Measurements from ENCODE around the gene DCAF10.
"Not testable (repeated sequence)": the region's sequence is repeated elsewhere in the genome, so short reads cannot be mapped to it uniquely, and the experiment has no call there.

DCAF10 gene

GRCh38 chr9:37800631-37801286 lies at the start of gene DCAF10:
TSS of gene DCAF10 (plus strand) at chr9:37800797. CDS start at chr9:37800867, 70 bp downstream.
- DNase-seq = no peak

- no peak for DNase-seq
Measured at GRCh38 chr9:37751186-37751585, 49.4 kb upstream of the DCAF10 start.

GRCh38 chr9:37751704-37752103 lies 48.9 kb upstream of the DCAF10 start:
- DNase-seq = not testable (repeated sequence)

GRCh38 chr9:37752112-37752511 lies 48.5 kb upstream of the DCAF10 start:
- not testable (repeated sequence) for DNase-seq

DNA sequence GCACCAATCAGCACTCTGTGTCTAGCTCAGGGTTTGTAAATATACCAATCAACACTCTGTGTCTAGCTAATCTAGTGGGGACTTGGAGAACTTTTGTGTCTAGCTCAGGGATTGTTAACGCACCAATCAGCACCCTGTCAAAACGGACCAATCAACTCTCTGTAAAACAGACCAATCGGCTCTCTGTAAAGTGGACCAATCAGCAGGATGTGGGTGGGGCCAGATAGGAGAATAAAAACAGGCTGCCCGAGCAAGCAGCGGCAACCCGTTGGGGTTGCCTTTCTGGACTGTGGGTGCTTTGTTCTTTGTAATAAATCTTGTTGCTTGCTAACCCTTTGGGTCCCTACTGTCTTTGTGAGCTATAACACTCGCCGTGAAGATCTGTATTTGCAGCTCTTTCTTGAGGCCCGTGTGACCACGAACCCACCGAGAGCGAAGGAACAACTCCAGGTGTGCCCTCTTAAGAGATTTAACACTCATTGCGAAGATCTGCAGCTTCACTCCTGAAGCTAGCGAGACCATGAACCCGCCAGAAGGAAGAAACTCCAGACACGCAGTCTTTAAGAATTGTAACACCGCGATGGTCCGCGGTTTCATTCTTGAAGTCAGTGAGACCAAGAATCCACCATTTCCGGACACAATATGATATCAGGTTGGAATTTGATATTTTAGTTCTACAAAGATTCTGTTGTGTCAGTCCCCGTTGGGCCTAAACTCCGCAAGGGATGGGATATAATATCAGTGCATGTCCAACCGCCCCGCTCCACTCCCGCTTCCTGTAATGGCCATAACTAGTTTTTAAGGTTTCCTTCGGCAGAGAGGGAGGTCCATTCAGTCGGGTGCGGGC lies 47.7 kb upstream of the DCAF10 start:
- no peak for DNase-seq

DNA sequence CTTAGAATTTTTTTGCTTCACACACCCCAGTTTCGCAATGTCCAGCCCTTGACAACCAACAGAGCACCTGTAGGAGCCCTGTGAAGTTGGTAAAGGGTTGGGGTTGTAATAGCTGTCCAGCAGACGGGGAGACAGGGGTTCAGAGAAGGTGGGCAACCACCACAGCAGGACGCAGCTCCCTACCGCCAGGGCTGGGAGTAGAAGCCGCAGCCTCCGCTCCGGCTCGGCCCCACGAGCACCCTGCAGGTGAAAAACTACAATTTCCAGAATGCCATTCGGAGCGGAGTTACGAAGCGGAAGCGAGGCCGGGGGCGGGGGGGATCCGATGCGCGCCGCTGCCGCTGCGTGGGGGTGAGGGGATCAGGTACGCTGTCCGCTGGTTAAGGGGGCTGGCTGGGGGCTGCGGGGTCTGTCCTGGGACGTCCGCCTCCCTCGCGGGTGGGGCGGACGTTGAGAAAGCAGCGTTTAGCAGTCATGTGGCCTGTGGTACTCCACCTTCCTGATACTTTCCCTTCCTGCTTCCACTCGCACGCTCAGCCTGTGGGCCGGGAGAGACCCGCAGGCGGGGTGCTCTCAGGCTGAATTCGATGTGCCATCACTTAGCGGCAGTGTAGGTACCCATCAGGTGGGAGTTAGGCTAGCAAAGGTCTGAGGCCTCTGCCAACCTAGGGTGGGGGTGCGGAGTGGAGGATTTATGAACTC lies 47.0 kb upstream of the DCAF10 start, which contains the start of gene TRMT10B:
Gene TRMT10B (plus strand): TSS at position 317 of the 702 bp plus-strand sequence. CDS start 8,127 bp downstream, outside the sequence.
- no peak for DNase-seq

- no peak for DNase-seq
Measured at GRCh38 chr9:37758747-37759146, 41.9 kb upstream of the DCAF10 start.

GRCh38 chr9:37760416-37761161 lies 40.0 kb upstream of the DCAF10 start:
- no peak for DNase-seq

- DNase-seq = no peak
Measured at GRCh38 chr9:37761511-37761910, 39.1 kb upstream of the DCAF10 start.

DNA sequence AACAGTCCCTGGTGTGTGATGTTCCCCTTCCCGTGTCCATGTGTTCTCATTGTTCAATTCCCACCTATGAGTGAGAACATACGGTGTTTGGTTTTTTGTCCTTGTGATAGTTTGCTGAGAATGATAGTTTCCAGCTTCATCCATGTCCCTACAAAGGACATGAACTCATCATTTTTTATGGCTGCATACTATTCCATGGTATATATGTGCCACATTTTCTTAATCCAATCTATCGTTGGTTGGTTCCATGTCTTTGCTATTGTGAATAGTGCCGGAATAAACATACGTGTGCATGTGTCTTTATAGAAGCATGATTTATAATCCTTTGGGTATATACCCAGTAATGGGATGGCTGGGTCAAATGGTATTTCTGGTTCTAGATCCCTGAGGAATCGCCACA lies 35.3 kb upstream of the DCAF10 start:
- DNase-seq = not testable (repeated sequence)

- no peak for DNase-seq
Measured at GRCh38 chr9:37769306-37769705, 31.3 kb upstream of the DCAF10 start.

GRCh38 chr9:37769995-37770394 lies 30.6 kb upstream of the DCAF10 start:
- DNase-seq = no peak

DNA sequence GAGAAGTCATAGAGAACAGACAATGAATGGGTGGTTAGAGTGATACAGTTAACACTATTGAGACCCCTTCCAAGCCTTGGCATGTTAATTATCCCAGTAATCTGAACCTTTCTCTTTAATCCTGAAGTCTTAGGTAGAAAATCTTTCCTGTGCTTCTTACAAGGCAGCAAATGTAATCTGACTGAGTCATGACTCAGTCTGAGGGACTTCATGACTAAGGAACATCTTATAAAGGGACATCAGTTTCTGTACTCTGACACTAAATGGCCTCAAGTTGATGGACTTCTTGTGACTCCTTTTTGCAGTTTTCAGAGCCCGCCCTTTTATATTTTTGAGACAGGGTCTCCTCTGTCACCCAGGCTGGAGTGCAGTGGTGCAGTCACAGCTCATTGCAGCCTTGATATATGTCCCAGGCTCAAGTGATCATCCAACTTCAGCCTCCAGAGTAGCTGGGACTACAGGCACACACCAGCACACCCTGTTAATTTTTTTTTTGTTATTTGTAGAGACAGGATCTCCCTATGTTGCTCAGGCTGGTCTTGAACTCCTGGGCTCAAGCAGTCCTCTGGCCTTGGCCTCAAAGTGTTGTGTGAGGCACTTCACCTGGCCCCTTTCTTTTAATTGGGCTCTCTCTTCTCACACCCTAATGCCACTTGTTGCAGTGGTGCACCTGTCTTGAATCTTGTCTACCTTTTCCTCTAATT lies 25.2 kb upstream of the DCAF10 start:
- no peak for DNase-seq

GRCh38 chr9:37776328-37776727 lies 24.3 kb upstream of the DCAF10 start:
- no peak for DNase-seq

DNA sequence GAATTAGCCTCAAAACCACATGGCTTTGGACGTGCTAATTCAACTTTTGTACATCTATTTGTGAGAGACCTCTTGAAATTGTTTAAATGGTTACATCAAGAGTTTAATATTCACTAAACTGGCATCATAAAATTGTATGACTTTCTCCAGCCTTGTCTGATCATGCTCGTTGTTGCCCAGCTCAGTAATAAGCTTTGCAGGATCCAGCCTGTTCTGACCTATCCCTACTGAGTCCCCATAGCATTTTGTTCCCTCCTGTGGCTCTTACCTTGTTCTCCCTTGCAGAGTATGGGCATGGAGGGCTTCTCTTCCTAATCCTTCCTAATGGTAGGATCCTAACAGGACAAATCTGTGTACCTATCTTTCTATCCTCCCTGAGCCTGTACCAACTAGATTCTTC lies 22.1 kb upstream of the DCAF10 start:
- no peak for DNase-seq

DNA sequence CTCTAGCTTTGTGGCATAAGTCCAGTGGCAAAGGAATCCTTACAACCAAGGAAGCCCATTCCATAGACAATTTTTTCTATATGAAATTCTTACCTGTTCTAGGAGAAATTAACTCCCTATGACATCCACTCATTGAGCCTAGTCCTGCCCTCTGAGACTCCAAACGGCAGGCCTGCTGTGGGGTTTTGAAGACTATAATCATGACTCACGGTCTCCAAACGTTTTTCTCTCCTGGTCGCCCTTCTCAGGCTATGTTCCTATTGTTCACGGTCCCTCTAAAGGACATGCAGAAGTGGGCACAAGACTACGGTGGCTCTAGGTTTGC lies 16.3 kb upstream of the DCAF10 start:
- no peak for DNase-seq

- DNase-seq = peak; percentile 20
Measured at GRCh38 chr9:37784616-37785483, 15.7 kb upstream of the DCAF10 start, which contains the start of gene EXOSC3. TSS of gene EXOSC3 (minus strand) at chr9:37785064. CDS start at chr9:37785044, 20 bp downstream.

- DNase-seq = no peak
Measured at GRCh38 chr9:37787059-37787458, 13.5 kb upstream of the DCAF10 start.

DNA sequence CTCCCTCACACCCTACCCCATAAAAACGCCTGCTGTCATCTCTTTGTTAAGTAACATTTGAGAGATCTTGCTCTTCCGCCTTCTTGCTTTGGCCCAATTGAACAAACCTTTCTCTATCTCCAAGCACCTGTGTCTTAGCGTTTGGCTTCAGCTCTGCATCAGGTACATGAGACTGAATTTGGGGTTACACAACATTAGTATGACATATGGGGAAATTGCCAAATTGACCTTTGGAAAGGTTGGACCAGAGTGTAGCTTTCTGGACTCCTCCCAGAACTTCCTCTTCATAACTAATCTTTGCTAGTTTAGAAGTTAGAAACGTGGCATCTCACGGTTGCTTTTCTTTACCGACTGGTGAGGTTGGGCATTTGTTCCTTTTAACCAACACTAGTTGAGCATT lies 12.3 kb upstream of the DCAF10 start:
- DNase-seq = no peak

- no peak for DNase-seq
Measured at GRCh38 chr9:37790096-37790495, 10.5 kb upstream of the DCAF10 start.

DNA sequence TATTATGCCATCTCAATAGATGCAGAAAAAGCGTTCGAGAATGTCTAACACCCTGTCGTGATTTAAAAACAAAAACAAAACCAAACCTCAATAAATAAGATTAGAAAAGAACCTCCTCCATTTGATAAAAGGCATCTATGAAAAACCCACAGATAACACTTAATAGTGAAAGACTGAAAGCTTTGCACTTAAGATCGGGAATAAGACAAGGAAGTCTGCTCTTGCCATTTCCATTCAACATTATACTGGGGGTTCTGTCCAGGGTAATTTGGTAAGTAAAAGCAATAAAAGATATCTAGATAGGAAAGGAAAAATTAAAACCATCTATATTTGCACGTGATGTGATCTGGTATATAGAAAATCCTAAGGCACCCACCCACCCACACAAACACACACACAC lies 8.5 kb upstream of the DCAF10 start:
- no peak for DNase-seq

All from NCI-H1417 treated with DMSO at 0.1 percent for 48 hours (cell line).